ENCODE measurements around the gene RBMXL3.

The RBMXL3 gene

DNA sequence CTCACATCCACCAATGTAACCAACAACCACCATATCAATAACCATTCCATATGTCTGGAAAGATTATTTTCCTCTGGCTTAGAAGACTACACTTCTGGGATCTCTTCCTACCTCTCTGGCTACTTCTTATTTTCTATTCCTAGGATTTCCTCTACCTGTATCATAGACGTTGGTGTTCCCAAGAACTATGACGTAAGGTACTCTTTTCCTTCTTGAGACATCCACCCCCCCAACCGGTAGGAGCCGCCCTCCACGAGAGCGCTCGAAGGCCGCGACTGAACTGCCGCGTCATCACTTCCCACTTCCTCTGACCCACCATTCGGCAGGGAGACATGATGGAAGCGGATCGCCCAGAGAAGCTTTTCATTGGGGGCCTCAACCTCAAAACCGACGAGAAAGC, at the start of gene RBMXL3:
RBMXL3 (plus strand) TSS at position 301 of the 400 bp plus-strand sequence; CDS start at position 333, 32 bp downstream.
- TF ChIP-seq Cebpa-rat (IDR thresholded peaks at IDR 0.05) = no peak
- Histone ChIP-seq H3K36me3 (no peaks in the 10 kb centered on the region), H3K27ac (no peak within 1 kb of the TSS), H3K4me3 (no peak within 1 kb of the TSS), H3K9ac (no peak within 1 kb of the TSS), H3K4me2 (no peak within 1 kb of the TSS), H3K27me3 (0 out of 2 replicates have a peak, but pooled peaks cover 9% of the 10 kb centered on the region), H4K20me1 (no peaks in the 10 kb centered on the region), H3K4me1 (no peaks in the 10 kb centered on the region), H3K9me3 (peaks cover 35% of the 10 kb centered on the region)

DNA sequence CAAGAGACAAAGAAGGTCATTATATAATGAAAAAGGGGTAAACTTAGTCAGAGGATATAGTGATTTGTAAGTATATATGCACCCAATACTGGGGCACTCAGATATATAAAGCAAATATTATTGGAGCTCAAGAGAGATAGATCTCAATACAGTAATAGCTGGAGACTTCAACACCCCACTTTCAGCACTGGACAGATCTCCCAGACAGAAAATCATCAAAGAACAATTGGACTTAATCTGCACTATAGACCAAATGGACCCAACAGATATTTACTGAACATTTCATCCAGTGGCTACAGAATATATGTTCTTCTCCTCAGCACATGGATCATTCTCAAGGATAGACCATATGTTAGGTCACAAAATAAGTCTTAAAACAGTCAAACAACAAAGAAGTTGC, 47.2 kb upstream of the RBMXL3 start:
- Histone ChIP-seq H3K27ac (no peak overlapping the region), H3K4me3 (no peak overlapping the region), H3K36me3 (no peaks in the 10 kb centered on the region), H3K4me2 (no peak overlapping the region), H3K9ac (no peak overlapping the region), H4K20me1 (no peaks in the 10 kb centered on the region), H3K4me1 (no peaks in the 10 kb centered on the region), H3K27me3 (peaks cover 35% of the 10 kb centered on the region), H3K9me3 (peaks cover 25% of the 10 kb centered on the region)
- no peak for TF ChIP-seq Cebpa-rat (IDR thresholded peaks at IDR 0.05)

DNA sequence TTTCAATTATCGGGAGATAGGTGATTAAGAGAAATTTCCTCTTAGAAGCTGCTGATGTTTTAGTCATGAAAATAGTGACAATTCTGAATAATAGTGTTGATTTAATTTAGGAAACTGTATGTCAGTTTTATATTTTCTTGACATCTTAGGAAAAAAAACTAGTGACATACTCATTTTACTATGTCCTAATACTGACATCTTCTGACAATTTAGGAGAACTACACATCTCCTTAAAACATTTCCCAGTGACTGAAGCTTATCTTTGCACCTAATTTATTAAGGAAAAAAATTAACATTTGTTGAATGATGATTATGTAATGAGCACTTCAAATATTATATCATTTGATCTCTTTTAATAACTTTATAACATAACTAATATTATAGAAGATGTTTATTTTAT, 42.0 kb upstream of the RBMXL3 start:
- Histone ChIP-seq H3K9ac (no peak overlapping the region), H3K27ac (no peak overlapping the region), H3K9me3 (peaks cover 7% of the 10 kb centered on the region; the same call in 1 of the 2 replicates), H3K4me2 (no peak overlapping the region), H4K20me1 (no peaks in the 10 kb centered on the region), H3K4me3 (no peak overlapping the region), H3K27me3 (peaks cover 22% of the 10 kb centered on the region), H3K36me3 (no peaks in the 10 kb centered on the region), H3K4me1 (no peaks in the 10 kb centered on the region)
- TF ChIP-seq Cebpa-rat (IDR thresholded peaks at IDR 0.05) = no peak

DNA sequence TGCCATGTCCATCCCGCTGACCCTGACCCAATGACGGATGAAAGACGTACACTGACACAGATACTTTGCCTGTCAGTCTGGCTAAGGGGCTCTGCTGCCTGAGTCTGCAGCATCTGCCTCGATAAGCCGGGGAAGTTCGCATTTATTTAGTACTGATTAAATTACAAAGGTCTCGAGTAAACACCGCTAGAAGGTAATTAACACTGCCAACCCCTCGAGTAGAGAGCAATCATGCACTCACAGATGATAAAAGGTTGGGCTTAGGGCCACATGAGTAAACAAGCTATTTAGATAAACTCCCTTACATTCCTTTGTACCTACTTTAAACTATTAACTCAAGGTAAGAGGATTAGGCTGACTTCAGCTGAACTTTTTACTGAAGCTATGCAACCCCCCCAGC, 16.0 kb upstream of the RBMXL3 start:
- H3K27ac ChIP-seq = no peak overlapping the region
- H3K4me3 ChIP-seq = no peak overlapping the region
- no peak overlapping the region for H3K9ac ChIP-seq
- TF ChIP-seq Cebpa-rat (IDR thresholded peaks at IDR 0.05) = no peak
- peaks cover 72% of the 10 kb centered on the region for H3K27me3 ChIP-seq
- H3K4me1 ChIP-seq = no peaks in the 10 kb centered on the region
- H3K36me3 ChIP-seq = no peaks in the 10 kb centered on the region
- no peaks in the 10 kb centered on the region for H3K9me3 ChIP-seq
- H3K4me2 ChIP-seq = no peak overlapping the region
- no peaks in the 10 kb centered on the region for H4K20me1 ChIP-seq

DNA sequence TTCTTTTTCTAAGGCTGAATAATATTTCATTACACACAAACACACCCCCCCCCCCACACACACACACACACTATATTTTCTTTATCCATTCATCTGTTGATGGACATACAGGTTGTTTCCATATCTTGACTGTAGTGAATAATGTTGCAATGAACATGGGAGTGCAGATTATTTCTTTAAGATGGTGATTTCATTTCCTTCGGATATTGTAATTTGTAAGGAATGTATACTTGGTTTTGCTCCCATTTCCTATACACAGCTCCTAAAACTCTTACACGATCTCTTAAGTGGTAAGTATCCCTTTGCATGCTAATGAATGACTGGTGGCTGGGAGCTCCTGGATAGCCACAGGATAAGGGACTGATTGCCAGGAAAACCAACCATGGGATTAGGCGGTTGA, 14.7 kb upstream of the RBMXL3 start:
- H3K27me3 ChIP-seq = peaks cover 77% of the 10 kb centered on the region
- no peak overlapping the region for H3K4me3 ChIP-seq
- no peaks in the 10 kb centered on the region for H4K20me1 ChIP-seq
- H3K9ac ChIP-seq = no peak overlapping the region
- H3K4me1 ChIP-seq = no peaks in the 10 kb centered on the region
- H3K27ac ChIP-seq = no peak overlapping the region
- no peak overlapping the region for H3K4me2 ChIP-seq
- no peak for TF ChIP-seq Cebpa-rat (IDR thresholded peaks at IDR 0.05)
- no peaks in the 10 kb centered on the region for H3K9me3 ChIP-seq
- no peaks in the 10 kb centered on the region for H3K36me3 ChIP-seq

DNA sequence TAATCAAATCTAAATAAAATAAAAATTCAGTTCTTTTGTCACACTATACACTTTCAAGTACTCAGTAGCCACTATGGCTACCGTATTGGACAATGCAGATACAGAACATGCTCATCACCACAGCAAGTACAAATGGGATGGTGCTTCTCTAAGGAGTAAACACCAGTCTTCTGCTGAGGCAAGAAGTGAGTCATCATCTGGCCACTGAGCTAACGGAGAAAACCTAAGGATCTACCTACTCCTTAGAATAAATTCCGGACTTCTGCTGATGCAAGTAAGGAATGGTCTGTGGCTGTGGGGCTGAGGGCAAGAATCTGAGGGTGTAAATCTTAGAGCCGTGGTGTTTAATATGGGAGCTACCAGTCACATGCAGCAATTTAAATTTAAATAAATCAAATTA, 11.3 kb upstream of the RBMXL3 start:
- Histone ChIP-seq H3K4me1 (no peaks in the 10 kb centered on the region), H3K9ac (no peak overlapping the region), H3K27ac (no peak overlapping the region), H3K4me3 (no peak overlapping the region), H3K36me3 (no peaks in the 10 kb centered on the region), H3K27me3 (peaks cover 76% of the 10 kb centered on the region), H3K9me3 (no peaks in the 10 kb centered on the region), H4K20me1 (no peaks in the 10 kb centered on the region), H3K4me2 (no peak overlapping the region)
- no peak for TF ChIP-seq Cebpa-rat (IDR thresholded peaks at IDR 0.05)

DNA sequence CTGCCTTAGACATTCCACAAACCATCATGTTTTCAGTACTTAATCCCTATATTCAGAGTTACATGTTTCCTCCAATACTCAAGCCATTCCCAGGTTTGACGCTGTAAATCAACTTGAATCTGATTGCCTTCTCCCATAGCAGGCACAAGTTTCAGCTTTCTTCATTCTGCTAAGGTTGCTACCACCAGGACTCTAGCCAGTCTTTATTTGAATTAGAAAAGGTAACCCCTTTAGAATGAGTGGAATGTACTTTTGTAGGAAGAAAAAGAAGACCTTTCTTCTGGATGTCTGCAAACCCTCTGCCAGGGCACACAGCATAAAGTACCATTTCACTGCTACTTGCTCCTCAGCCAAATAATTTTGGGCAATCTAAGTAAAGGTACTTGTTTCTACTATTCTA, 10.7 kb upstream of the RBMXL3 start:
- H3K9me3 ChIP-seq = no peaks in the 10 kb centered on the region
- H3K36me3 ChIP-seq = no peaks in the 10 kb centered on the region
- H3K27ac ChIP-seq = no peak overlapping the region
- H3K27me3 ChIP-seq = peaks cover 75% of the 10 kb centered on the region
- no peak overlapping the region for H3K9ac ChIP-seq
- H3K4me2 ChIP-seq = no peak overlapping the region
- H4K20me1 ChIP-seq = no peaks in the 10 kb centered on the region
- TF ChIP-seq Cebpa-rat (IDR thresholded peaks at IDR 0.05) = no peak
- no peaks in the 10 kb centered on the region for H3K4me1 ChIP-seq
- no peak overlapping the region for H3K4me3 ChIP-seq

DNA sequence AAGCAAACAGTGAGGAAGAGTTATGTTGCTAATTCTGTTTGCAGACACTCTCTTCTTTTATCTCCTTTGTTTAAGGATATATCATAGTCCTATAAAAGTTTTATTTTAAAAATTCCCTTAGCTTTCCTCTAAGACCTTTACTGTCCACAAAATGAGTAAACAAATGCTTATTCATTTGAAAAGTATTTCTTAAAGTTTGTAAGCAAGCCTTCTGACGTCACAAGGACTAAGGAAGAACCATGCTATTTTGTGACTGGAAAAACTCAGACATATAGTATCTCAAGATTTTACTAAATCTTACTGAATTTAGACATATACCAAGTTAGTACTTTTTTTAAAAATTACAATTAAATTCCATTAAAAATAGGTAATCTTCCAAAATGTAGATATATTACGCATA, 5.2 kb upstream of the RBMXL3 start:
- Histone ChIP-seq H3K9ac (no peak overlapping the region), H3K4me3 (no peak overlapping the region), H3K27me3 (peaks cover 41% of the 10 kb centered on the region), H3K36me3 (no peaks in the 10 kb centered on the region), H3K4me2 (no peak overlapping the region), H3K27ac (no peak overlapping the region), H3K9me3 (no peaks in the 10 kb centered on the region), H4K20me1 (no peaks in the 10 kb centered on the region), H3K4me1 (no peaks in the 10 kb centered on the region)
- no peak for TF ChIP-seq Cebpa-rat (IDR thresholded peaks at IDR 0.05)

DNA sequence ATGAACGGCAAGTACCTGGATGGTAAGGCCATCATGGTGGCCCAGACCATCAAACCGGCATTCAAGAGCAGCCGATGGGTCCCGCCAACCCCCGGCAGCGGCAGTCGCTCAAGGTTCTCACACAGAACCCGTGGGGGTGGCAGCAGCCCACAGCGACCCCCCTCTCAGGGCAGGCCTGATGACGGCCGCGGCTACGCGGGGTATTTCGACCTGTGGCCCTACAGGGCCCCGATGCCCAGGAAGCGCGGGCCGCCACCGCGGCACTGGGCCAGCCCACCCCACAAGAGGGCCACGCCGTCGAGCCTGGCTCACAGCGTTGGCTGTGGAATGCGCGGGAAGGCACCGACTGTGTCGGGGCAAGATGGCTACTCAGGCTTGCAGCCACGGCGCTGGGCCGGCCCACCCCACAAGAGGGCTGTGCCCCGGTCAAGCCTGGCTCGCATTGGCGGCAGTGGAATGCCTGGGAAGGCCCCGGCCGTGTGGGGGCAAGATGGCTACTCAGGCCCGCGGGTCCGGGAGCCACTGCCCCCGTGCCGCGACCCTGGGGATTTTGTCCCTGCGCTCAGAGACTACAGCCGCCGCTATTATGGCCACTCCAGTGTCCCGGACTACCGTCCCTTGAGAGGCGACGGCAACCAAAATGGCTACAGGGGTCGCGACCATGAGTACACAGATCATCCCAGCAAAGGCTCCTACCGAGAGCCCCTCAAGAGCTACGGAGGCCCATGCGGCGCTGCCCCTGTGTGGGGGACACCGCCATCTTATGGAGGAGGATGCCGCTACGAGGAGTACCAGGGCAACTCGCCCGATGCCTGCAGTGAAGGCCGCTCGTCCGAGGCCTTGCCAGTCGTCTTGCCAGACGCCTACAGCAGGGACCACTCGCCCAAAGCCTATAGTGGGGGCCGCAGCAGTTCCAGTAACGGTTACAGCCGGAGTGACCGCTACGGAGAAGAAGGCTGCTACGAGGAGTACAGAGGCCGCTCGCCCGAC, 731 bp downstream of the RBMXL3 start:
- Histone ChIP-seq H4K20me1 (no peaks in the 10 kb centered on the region), H3K9ac (no peak overlapping the region)

More for the DNA sequence above, 731 bp downstream of the RBMXL3 start:
- Histone ChIP-seq H3K27me3 (peaks cover 13% of the 10 kb centered on the region; the same call in 1 of the 2 replicates), H3K4me3 (no peak overlapping the region), H3K36me3 (no peaks in the 10 kb centered on the region), H3K4me1 (no peaks in the 10 kb centered on the region), H3K9me3 (peaks cover 35% of the 10 kb centered on the region), H3K4me2 (no peak overlapping the region), H3K27ac (no peak overlapping the region)
- no peak for TF ChIP-seq Cebpa-rat (IDR thresholded peaks at IDR 0.05)
